ENCODE measurements around the gene PLCB4.
"Not testable (repeated sequence)": the region's sequence is repeated elsewhere in the genome, so short reads cannot be mapped to it uniquely, and the experiment has no call there.

The PLCB4 gene

GRCh38 chr20:9145142-9145541, 76.3 kb downstream of the PLCB4 start:
- DNase-seq: no peak

- DNase-seq: no peak
These were observed 77.8 kb downstream of the PLCB4 start for GRCh38 chr20:9146649-9147048.

GRCh38 chr20:9147547-9148024, 78.7 kb downstream of the PLCB4 start:
- DNase-seq: peak; percentile 47

GRCh38 chr20:9148291-9148690, 79.4 kb downstream of the PLCB4 start:
- DNase-seq: no peak

GRCh38 chr20:9149087-9149486, 80.2 kb downstream of the PLCB4 start:
- DNase-seq: peak; percentile 91

- no peak for DNase-seq
These were observed 80.9 kb downstream of the PLCB4 start for GRCh38 chr20:9149796-9150195.

GRCh38 chr20:9150679-9151078, 81.8 kb downstream of the PLCB4 start:
- no peak for DNase-seq

- DNase-seq: not testable (repeated sequence)
These were observed 83.3 kb downstream of the PLCB4 start for GRCh38 chr20:9152139-9152538.

- no peak for DNase-seq
These were observed 85.7 kb downstream of the PLCB4 start for GRCh38 chr20:9154464-9155024.

- DNase-seq: no peak
These were observed 87.8 kb downstream of the PLCB4 start for GRCh38 chr20:9156529-9157280.

GRCh38 chr20:9160331-9160730, 91.4 kb downstream of the PLCB4 start:
- DNase-seq: no peak

- DNase-seq: no peak
These were observed 91.9 kb downstream of the PLCB4 start for GRCh38 chr20:9160757-9161156.

- DNase-seq: no peak
These were observed 92.4 kb downstream of the PLCB4 start for GRCh38 chr20:9161311-9161710.

- no peak for DNase-seq
These were observed 94.4 kb downstream of the PLCB4 start for GRCh38 chr20:9163251-9163650.

GRCh38 chr20:9163995-9164394, 95.1 kb downstream of the PLCB4 start:
- DNase-seq: no peak

- DNase-seq: no peak
These were observed 96.4 kb downstream of the PLCB4 start for GRCh38 chr20:9165261-9165660.

GRCh38 chr20:9166153-9166780, 97.4 kb downstream of the PLCB4 start:
- no peak for DNase-seq

GRCh38 chr20:9169409-9169808, 100.5 kb downstream of the PLCB4 start:
- DNase-seq: no peak

GRCh38 chr20:9172851-9173250, 104.0 kb downstream of the PLCB4 start:
- peak; percentile 23 for DNase-seq

- no peak for DNase-seq
These were observed 108.4 kb downstream of the PLCB4 start for GRCh38 chr20:9177278-9177677.

GRCh38 chr20:9179193-9179802, 110.4 kb downstream of the PLCB4 start:
- no peak for DNase-seq

- no peak for DNase-seq
These were observed 111.0 kb downstream of the PLCB4 start for GRCh38 chr20:9179867-9180266.

- no peak for DNase-seq
These were observed 111.8 kb downstream of the PLCB4 start for GRCh38 chr20:9180481-9181257.
